LNCaP clone FGC (cell line): Measurements from ENCODE around the gene CBR1.

Source experiments
- DNase-seq: peaks from one replicate; pipeline ENCODE4 v3.0.0-alpha.2; 2011; ENCODE audit warnings: low read depth
- H3K4me3 ChIP-seq: 2 replicates; pipeline ENCODE4 v1.5.1; 2011; ENCODE audit warnings: mild to moderate bottlenecking, low read depth, low read length, control low read depth
- TF ChIP-seq, protein P1 (sequence below): IDR thresholded peaks from 2 replicates; pipeline ENCODE4 v1.5.1; 2012; ENCODE audit warnings: mild to moderate bottlenecking; ENCODE audit not compliant: control insufficient read depth, insufficient read depth; ENCODE audit errors: extremely low read depth

The CBR1 gene

DNA sequence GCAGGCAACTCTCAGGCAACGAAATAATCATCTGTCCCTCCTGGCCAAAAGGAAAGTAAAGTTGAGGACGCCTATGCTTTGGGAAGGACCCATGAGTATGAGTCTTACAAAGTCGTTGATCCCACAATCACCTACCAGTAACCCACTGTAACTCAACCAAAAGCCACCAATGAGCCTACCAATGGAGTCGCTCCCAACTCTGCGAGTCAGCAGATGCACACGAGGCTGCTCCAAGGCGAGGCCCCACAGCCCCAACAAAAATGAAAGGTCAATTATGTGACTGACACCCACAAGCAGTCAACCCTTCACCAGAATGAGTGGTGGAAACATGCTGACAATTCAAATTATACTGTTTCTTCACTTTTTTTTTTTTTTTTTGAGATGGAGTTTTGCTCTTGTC lies 21.5 kb upstream of the CBR1 start:
- TF ChIP-seq, protein P1, sequence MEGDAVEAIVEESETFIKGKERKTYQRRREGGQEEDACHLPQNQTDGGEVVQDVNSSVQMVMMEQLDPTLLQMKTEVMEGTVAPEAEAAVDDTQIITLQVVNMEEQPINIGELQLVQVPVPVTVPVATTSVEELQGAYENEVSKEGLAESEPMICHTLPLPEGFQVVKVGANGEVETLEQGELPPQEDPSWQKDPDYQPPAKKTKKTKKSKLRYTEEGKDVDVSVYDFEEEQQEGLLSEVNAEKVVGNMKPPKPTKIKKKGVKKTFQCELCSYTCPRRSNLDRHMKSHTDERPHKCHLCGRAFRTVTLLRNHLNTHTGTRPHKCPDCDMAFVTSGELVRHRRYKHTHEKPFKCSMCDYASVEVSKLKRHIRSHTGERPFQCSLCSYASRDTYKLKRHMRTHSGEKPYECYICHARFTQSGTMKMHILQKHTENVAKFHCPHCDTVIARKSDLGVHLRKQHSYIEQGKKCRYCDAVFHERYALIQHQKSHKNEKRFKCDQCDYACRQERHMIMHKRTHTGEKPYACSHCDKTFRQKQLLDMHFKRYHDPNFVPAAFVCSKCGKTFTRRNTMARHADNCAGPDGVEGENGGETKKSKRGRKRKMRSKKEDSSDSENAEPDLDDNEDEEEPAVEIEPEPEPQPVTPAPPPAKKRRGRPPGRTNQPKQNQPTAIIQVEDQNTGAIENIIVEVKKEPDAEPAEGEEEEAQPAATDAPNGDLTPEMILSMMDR = no peak
- no peak overlapping the region for H3K4me3 ChIP-seq
- no peak for DNase-seq

DNA sequence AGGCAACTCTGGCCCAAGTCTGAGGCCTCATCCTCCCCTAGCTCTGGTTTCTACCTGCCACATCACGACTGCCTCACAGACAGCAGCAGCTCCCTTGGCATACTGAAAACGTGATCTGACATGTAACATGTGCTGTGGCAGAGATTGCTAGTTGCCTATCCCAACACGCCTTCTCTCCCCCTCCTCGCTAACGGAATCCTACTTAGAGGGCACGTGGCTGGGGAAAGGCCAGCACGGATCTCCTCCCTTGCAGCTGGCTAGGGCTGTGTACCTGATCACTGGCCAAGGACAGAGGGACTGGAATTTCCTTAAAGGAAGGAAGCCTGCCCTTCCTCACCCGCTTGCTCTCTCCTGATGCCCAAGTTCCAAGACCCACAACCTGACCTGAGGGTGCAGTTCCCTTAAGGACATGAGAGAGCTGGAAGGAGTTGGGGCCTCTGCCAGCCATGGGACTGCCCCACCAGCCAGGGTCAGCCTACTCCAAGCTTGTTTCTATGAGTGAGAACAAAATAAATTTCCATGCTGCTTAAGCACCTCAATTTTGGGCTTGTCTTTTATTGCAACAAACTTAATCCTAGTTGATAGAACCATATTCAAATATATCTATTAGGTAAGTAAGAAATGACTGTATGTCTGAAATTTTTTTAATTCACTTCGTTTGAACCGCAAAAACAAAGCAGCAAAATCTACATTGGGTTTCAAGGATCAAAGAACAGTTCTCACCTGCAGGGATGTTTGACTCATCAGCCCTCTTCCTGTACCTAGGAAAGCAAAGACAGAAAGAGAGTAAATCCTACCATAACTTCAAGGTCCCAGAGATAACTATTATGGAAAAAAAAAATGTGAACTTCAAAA lies 16.7 kb upstream of the CBR1 start:
- H3K4me3 ChIP-seq = no peak overlapping the region
- TF ChIP-seq, protein P1 = no peak
- DNase-seq = no peak

DNA sequence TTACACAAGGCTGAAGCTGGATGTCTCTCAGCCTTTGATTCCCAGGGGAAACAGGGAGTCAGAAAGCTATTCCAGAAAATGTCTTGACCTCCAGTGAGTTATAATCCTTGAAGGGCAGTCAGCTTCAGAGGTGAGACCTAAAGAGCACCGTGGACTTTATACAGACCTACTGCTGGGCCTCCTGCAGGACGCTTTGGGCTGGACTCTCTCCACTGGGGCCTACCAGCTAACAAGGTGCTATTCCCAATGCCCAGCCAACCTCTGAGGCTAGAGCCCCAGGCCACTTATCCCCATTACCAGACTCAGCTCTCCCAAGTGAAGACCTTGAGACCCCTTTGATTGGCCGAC lies 16.1 kb upstream of the CBR1 start:
- TF ChIP-seq, protein P1 = no peak
- no peak overlapping the region for H3K4me3 ChIP-seq
- no peak for DNase-seq

DNA sequence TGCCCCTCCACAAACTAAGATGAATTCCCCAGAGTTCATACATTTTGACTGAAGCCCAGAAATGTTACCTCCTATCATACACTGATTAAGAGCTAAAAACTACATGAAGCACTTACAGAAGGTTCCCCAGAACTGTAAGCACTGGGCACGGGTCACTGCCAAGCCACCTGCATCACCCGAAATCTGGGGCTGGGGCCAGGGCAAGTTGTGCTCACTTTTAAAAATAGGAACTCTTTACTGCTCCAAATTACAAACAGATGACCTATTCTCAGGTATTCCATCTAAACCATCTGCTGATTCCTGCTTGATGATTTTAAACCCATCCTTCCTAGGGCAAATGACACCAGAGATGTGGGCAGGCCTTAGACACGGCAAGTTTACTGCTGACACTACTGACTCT lies 14.3 kb upstream of the CBR1 start:
- no peak for DNase-seq
- no peak overlapping the region for H3K4me3 ChIP-seq
- TF ChIP-seq, protein P1 = no peak

DNA sequence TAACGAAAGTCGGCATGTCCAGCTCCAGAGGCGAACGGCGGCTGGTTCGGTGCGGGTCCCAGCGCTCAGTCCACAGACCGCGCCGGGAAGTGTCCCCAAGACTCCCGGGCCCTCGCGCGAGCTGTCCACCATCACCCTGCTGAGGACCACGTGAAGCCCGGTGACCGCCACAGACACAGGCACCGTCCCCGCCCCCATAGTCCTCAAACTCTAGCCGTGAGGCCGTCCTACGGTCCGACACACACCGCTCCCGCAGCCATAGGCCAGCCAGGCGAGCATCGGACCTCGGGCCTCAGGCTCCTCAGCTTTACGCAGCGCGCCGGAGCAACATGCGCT lies 10.0 kb upstream of the CBR1 start:
- no peak for DNase-seq
- H3K4me3 ChIP-seq = peak overlapping the region; percentile 65
- TF ChIP-seq, protein P1 = no peak

DNA sequence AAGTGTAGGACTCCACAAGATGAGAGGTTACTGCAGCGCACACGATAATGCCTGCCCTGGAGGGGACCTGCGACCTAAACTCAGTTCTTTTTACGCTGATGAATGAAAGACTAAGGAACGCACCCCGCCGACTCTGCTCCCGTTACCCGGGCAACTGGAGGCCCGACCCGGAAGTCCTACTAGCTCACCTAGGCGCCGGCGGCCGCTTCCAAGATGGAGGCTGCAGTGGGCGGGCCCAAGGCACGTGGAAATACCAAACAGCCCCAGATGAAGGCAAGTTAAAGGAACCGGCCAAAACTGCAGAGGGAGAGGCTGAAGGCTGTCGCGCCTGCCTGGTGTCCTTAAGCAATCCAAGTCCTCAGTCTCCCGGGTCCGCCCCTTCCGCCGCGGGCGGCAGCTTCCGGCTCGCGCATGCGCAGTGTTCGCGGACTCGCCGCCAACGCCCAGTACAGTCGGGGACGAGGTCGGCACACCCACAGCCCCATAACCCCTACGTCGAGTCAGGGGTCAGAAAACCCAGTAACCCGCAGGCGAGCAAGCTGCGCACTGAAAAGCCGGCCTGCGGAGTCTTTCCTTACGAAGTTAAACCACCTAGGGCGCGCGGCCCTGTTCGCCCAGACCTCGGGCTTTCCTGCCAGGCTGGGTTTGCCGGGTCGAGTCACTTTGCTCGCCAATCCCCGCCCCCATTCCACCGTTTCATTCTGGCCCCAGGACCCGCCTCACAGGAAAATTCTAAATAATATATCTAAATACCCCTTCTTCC lies 9.5 kb upstream of the CBR1 start, which contains the start of gene SETD4:
SETD4 (minus strand) TSS at position 368 of the 763 bp plus-strand sequence. CDS start 1,638 bp downstream, outside the sequence.
- peak; percentile 79 for DNase-seq
- H3K4me3 ChIP-seq = peak within 1 kb of the TSS; percentile 65
- TF ChIP-seq, protein P1 = no peak

DNA sequence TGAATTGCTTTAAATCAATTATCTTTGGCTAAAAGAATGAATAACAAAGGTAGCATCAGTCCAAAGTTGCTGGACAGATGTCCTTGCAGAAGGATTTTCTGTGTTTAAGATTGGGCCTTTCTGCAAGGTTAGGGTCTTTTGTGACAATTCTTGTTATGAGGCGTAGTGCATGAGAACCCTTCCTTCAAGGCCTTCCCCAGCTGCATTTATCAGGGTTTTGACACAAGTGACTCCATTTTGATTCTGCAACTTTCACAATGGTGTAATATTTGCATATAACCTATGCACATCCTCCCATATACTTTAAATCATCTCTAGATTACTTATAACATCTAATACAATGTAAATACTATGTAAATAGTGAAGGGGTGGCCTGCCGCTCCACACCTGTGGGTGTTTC lies 8.4 kb upstream of the CBR1 start:
- TF ChIP-seq, protein P1 = no peak
- no peak overlapping the region for H3K4me3 ChIP-seq
- no peak for DNase-seq
